ENCODE results near the gene PPP2R5C. TPM values are rescaled to one million over a fixed set of nuclear protein-coding genes. Genes with fewer than 3 reads are reported as not detected.

The PPP2R5C gene
- total and polyA plus RNA-seq, 3 donors from 2014 or later, result 106 to 166 (median 126) TPM

DNA sequence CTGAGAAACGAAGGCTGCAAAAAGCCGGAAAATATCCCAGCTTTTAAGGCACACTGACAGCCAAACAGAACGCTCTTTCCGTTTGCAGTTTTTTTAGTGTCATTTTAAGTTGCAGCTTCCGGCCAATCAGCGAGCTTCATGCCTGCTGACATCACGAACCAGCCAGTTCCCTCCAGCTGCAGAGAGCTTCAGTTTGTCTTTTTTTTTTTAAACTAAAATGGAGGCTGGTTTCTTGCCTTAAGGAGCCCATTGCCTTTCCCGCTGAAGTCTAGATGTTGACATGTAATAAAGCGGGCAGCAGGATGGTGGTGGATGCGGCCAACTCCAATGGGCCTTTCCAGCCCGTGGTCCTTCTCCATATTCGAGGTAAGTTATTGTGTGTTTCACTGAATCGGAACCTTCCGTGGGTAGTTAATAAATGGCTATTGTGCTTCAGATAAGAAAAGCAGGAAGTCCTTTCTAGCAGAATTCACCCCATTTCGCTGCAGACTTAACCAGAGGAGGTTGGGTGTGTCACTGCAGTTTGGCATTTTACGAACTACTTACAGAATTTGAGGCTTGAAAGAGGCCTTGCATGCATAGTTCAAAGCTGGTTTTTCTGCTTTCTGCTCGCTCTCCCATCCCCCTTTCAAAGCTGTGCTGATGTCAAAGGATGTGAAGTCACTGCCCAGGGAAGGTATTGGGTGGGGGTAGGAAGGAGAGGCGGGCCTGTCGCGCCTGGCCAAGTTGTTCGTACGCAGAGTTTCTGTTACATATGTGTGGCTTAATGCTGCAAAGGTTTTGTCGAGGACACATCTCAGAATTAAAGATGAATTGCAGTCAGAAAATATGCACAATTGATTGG is 48.4 kb downstream of the PPP2R5C start:
- peak; percentile 95 for DNase-seq
- peaks cover 19% of the 10 kb centered on the region for H3K4me1 ChIP-seq
- peak overlapping the region; percentile 67 to 76 for H3K4me3 ChIP-seq
- WGBS, 2 donors, result 0 to 1% methylated on average over 23 of the region's 23 CpGs
- H3K27ac ChIP-seq, result peak overlapping the region; percentile 96 to 97
- no peaks in the 10 kb centered on the region for H3K27me3 ChIP-seq
- H3K9me3 ChIP-seq, result no peaks in the 10 kb centered on the region
- TF ChIP-seq, protein P1, sequence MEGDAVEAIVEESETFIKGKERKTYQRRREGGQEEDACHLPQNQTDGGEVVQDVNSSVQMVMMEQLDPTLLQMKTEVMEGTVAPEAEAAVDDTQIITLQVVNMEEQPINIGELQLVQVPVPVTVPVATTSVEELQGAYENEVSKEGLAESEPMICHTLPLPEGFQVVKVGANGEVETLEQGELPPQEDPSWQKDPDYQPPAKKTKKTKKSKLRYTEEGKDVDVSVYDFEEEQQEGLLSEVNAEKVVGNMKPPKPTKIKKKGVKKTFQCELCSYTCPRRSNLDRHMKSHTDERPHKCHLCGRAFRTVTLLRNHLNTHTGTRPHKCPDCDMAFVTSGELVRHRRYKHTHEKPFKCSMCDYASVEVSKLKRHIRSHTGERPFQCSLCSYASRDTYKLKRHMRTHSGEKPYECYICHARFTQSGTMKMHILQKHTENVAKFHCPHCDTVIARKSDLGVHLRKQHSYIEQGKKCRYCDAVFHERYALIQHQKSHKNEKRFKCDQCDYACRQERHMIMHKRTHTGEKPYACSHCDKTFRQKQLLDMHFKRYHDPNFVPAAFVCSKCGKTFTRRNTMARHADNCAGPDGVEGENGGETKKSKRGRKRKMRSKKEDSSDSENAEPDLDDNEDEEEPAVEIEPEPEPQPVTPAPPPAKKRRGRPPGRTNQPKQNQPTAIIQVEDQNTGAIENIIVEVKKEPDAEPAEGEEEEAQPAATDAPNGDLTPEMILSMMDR (IDR thresholded peaks at IDR 0.05), result no peak
- peak; percentile 54 for TF ChIP-seq POLR2A (IDR thresholded peaks at IDR 0.05)
- intact Hi-C loops (cut with DNase I; ENCODE audit: low total_unique reads), result no loop called here
- H3K36me3 ChIP-seq (ENCODE audit: low read depth, missing control alignments), result no peaks in the 10 kb centered on the region

DNA sequence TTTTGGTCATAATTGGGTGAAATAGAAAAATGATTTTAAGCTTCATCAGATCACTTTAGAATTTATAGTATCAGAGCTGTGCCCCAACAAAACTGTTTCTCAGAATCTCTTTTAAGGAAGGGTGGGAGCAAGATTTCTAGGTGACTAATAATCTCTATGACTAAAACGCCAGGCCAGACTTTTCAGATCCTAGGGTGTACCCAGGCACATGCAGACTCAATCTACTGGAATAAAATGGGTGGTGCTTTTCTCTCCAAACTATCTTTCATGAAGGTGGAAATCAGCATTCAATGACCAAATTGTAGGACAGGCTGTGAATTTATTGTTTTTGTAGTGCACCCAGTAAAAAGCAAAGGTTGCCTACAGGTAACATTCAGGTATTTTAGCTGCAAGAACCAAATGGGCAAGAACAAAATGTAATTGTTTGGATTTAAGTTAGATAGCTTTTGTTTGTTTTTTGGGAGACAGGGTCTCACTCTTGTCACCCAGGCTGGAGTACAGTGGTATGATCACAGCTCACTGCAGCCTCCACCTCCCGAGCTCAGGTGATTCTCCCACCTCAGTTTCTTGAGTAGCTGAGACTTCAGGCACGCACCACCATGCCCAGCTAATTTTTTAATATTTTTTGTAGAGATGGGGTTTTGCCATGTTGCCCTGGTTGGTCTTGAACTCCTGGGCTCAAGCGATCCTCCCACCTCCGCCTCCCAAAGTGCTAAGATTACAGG is 49.5 kb downstream of the PPP2R5C start:
- Histone ChIP-seq H3K27ac (peak overlapping the region; percentile 96 to 97), H3K27me3 (no peaks in the 10 kb centered on the region), H3K4me3 (peak overlapping the region; percentile 67 to 76), H3K4me1 (peaks cover 19% of the 10 kb centered on the region), H3K9me3 (no peaks in the 10 kb centered on the region), H3K36me3 (ENCODE audit: low read depth, missing control alignments) (no peaks in the 10 kb centered on the region)
- no peak for DNase-seq
- intact Hi-C loops (cut with DNase I; ENCODE audit: low total_unique reads), result no loop called here
- 70 to 75% methylated on average over 5 of the region's 5 CpGs for WGBS, 2 donors
- TF ChIP-seq POLR2A (IDR thresholded peaks at IDR 0.05), result no peak
- TF ChIP-seq, protein P1 (IDR thresholded peaks at IDR 0.05), result no peak

DNA sequence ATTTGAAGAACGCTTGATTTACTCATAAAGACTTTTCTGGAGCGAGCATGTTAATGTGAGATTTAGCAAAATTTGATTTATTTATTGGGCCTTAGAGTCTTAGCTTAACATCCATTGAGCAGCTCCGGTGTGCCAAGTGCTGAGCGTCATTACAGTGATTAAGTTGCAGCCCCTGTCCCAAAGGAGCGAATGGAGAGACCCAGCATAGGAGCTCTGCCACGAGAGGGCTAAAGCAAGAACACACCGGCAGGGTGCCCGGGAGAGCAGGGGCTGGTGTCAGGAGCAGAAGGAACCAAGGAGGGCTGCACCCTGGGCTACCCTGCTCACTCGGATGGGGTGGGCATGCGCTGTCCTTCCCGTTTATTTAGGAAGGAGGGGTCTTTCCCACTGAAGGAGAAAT is 50.6 kb downstream of the PPP2R5C start:
- Histone ChIP-seq H3K9me3 (no peaks in the 10 kb centered on the region), H3K4me3 (no peak overlapping the region), H3K4me1 (peaks cover 19% of the 10 kb centered on the region), H3K36me3 (ENCODE audit: low read depth, missing control alignments) (no peaks in the 10 kb centered on the region), H3K27me3 (no peaks in the 10 kb centered on the region), H3K27ac (peak overlapping the region in 1 of 2 donors; percentile 9)
- 84 to 87% methylated on average over 11 of the region's 11 CpGs for WGBS, 2 donors
- DNase-seq, result no peak
- intact Hi-C loops (cut with DNase I; ENCODE audit: low total_unique reads), result no loop called here
- TF ChIP-seq POLR2A (IDR thresholded peaks at IDR 0.05), result no peak
- TF ChIP-seq, protein P1 (IDR thresholded peaks at IDR 0.05), result no peak

DNA sequence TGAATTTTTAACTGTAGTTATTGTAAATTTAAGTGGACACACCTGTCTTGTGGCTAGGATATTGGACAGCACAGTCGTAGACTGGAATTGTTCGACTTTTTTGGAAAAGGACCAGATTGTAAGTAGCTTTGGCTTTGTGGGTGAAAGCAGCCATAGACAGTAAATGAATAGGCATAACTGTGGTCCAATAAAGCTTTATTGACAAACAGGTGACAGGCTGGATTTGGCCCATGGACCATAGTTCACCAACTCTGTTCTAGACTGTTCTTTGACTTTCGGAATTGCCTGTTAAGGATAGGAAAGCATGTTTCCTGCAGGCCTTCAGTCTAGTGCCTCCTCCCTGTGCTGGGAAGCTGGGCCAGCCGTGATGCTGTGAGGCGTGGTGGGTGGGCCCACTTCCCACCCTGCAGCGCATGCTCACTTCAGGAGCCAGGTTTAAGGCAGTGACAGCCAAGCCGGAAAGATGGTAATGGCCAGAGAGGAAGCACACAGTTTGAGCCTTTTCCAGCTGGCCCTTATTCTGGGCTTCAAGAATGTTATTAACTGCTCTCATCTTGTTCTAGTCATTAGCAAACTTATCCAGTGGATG is 51.8 kb downstream of the PPP2R5C start:
- no peak for TF ChIP-seq POLR2A (IDR thresholded peaks at IDR 0.05)
- TF ChIP-seq, protein P1 (IDR thresholded peaks at IDR 0.05), result no peak
- Histone ChIP-seq H3K9me3 (no peaks in the 10 kb centered on the region), H3K4me1 (peaks cover 19% of the 10 kb centered on the region), H3K27me3 (no peaks in the 10 kb centered on the region), H3K27ac (peak overlapping the region in 1 of 2 donors; percentile 74), H3K4me3 (no peak overlapping the region), H3K36me3 (ENCODE audit: low read depth, missing control alignments) (no peaks in the 10 kb centered on the region)
- 46 to 58% methylated on average over 6 to 7 of the region's 7 CpGs for WGBS, 2 donors
- intact Hi-C loops (cut with DNase I; ENCODE audit: low total_unique reads), result no loop called here
- peak; percentile 58 for DNase-seq

Measured in testis (tissue), 3 donors.